ENCODE data around the gene HDAC11. TPM values are rescaled to one million over a fixed set of nuclear protein-coding genes. Genes with fewer than 3 reads are reported as not detected.

Gene HDAC11
- total RNA-seq, 1 experiment from 2014 or later = 7.0 TPM

DNA sequence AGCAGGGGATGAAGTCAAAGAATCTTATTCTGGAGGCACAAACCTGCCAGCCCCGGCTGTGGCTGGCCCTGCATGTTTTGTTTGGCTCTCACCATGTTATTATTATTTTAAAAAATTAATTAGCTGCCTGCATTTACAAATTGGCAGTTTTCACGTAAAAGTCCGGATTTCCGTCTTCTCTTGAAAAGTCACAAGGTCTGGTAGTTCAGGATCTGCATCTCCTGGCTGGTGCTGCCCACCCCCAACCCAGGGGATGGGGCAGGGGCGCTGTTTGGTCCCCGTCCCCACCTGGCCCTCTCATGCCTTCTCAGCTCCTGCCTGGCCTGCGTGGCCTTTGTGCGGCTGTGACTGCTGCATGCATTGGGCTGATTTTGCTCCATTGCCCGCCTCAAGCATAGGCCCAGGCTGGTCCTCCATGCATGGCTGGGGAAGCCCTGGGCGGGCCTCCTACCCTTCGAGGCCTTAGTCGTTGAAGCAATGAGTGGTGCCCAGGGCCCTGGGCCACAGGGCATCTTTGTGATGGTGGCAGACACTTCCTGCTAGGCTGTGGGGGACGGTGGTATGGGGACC, 70.8 kb downstream of the HDAC11 start:
- Histone ChIP-seq H3K4me1 (ENCODE audit: insufficient read depth, low read length) (no peaks in the 10 kb centered on the region; the same call in 1 of the 2 replicates), H3K56ac (ENCODE audit: insufficient read length, low read depth, low read length) (no peak overlapping the region), H3K27ac (ENCODE audit: insufficient read length, low read depth, low read length) (no peak overlapping the region), H3K4ac (ENCODE audit: low read depth, low read length) (no peak overlapping the region), H3K9me3 (ENCODE audit: control insufficient read depth, low read depth, low read length) (no peaks in the 10 kb centered on the region), H4K20me1 (ENCODE audit: control insufficient read depth, insufficient read depth, insufficient read length) (no peaks in the 10 kb centered on the region), H3K9ac (ENCODE audit: extremely low read depth, insufficient read length, low read length) (no peak overlapping the region), H2BK120ac (ENCODE audit: low read depth, low read length, poor library complexity, severe bottlenecking) (no peak overlapping the region), H2AFZ (ENCODE audit: low read length) (no peak overlapping the region), H2BK15ac (ENCODE audit: low read depth, low read length) (no peak overlapping the region), H2BK5ac (ENCODE audit: insufficient read length, low read length) (no peak overlapping the region), H2AK5ac (ENCODE audit: insufficient read length, low read length) (no peak overlapping the region), H3K79me2 (ENCODE audit: insufficient read depth, low read length) (no peaks in the 10 kb centered on the region), H3K14ac (ENCODE audit: insufficient read depth, low read length) (no peak overlapping the region), H4K5ac (ENCODE audit: insufficient read length, low read depth, low read length) (no peak overlapping the region), H3K18ac (ENCODE audit: insufficient read length, low read depth, low read length) (no peak overlapping the region), H3K27me3 (ENCODE audit: insufficient read depth, low read length) (no peaks in the 10 kb centered on the region; the same call in 1 of the 2 replicates), H4K8ac (replicated peaks; ENCODE audit: insufficient read length, low read depth, low read length) (no peak overlapping the region), H3K23ac (ENCODE audit: insufficient read length, low read depth, low read length) (no peak overlapping the region), H3K79me1 (ENCODE audit: insufficient read depth, low read depth, low read length, poor library complexity, severe bottlenecking) (no peaks in the 10 kb centered on the region), H2BK12ac (ENCODE audit: insufficient read length, low read depth, low read length) (no peak overlapping the region), H4K91ac (ENCODE audit: insufficient read length, low read depth, low read length) (no peak overlapping the region), H3K4me2 (ENCODE audit: insufficient read depth, insufficient read length, low read length) (no peak overlapping the region), H3K23me2 (ENCODE audit: insufficient read length, low read depth, low read length, poor library complexity, severe bottlenecking) (no peaks in the 10 kb centered on the region), H3T11ph (ENCODE audit: low read length) (no peak overlapping the region), H2BK20ac (ENCODE audit: low read depth, low read length, poor library complexity, severe bottlenecking) (no peak overlapping the region)
- TF ChIP-seq, protein P1, sequence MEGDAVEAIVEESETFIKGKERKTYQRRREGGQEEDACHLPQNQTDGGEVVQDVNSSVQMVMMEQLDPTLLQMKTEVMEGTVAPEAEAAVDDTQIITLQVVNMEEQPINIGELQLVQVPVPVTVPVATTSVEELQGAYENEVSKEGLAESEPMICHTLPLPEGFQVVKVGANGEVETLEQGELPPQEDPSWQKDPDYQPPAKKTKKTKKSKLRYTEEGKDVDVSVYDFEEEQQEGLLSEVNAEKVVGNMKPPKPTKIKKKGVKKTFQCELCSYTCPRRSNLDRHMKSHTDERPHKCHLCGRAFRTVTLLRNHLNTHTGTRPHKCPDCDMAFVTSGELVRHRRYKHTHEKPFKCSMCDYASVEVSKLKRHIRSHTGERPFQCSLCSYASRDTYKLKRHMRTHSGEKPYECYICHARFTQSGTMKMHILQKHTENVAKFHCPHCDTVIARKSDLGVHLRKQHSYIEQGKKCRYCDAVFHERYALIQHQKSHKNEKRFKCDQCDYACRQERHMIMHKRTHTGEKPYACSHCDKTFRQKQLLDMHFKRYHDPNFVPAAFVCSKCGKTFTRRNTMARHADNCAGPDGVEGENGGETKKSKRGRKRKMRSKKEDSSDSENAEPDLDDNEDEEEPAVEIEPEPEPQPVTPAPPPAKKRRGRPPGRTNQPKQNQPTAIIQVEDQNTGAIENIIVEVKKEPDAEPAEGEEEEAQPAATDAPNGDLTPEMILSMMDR (conservative IDR thresholded peaks at IDR 0.05) = no peak
- Mint-ChIP-seq H3K4me3 (no peak overlapping the region), H3K27ac (no peak overlapping the region), H3K4me1 (peaks cover 23 to 45% of the 10 kb centered on the region in 2 experiments), H3K9me3 (no peaks in the 10 kb centered on the region), H3K27me3 (ENCODE audit: low read depth) (peaks cover 34% of the 10 kb centered on the region), H3K36me3 (ENCODE audit: insufficient read depth in 1 of 3, low read depth in 3 of 3) (no peaks in the 10 kb centered on the region)
- no CpG with 5 or more reads among the region's 13 CpGs for WGBS (ENCODE audit: extremely low coverage, insufficient read length, low lambda C conversion rate)
- no peak for DNase-seq

All from H9 (cell line).